Measurements from ENCODE around the gene ANKRD62. TPM values are rescaled to one million over a fixed set of nuclear protein-coding genes. Genes with fewer than 3 reads are reported as not detected.

Gene ANKRD62
- polyA plus RNA-seq, 2 donors, result 0.16 to 0.45 TPM

GRCh38 chr18:12162786-12163185 lies 69.1 kb downstream of the ANKRD62 start:
- Histone ChIP-seq H3K4me3 (ENCODE audit: low read depth in 1 of 2, low read length in 2 of 2) (no peak overlapping the region), H3K36me3 (ENCODE audit: control insufficient read depth in 2 of 2, insufficient read depth in 2 of 2, low read length in 1 of 2) (no peaks in the 10 kb centered on the region), H3K4me1 (ENCODE audit: control insufficient read depth in 2 of 2, insufficient read depth in 2 of 2, low read length in 1 of 2) (no peaks in the 10 kb centered on the region), H3K27ac (ENCODE audit: low read depth in 2 of 2, low read length in 1 of 2) (no peak overlapping the region), H3K9me3 (ENCODE audit: control insufficient read depth in 2 of 2, insufficient read depth in 1 of 2, low read depth in 1 of 2, low read length in 1 of 2) (no peaks in the 10 kb centered on the region), H3K27me3 (ENCODE audit: control insufficient read depth in 1 of 2, insufficient read depth in 2 of 2, low read length in 2 of 2) (no peaks in the 10 kb centered on the region)

GRCh38 chr18:12165038-12165768 lies 71.6 kb downstream of the ANKRD62 start:
- Histone ChIP-seq H3K4me3 (ENCODE audit: low read depth in 1 of 2, low read length in 2 of 2) (no peak overlapping the region), H3K4me1 (ENCODE audit: control insufficient read depth in 2 of 2, insufficient read depth in 2 of 2, low read length in 1 of 2) (no peaks in the 10 kb centered on the region), H3K27ac (ENCODE audit: low read depth in 2 of 2, low read length in 1 of 2) (no peak overlapping the region), H3K36me3 (ENCODE audit: control insufficient read depth in 2 of 2, insufficient read depth in 2 of 2, low read length in 1 of 2) (no peaks in the 10 kb centered on the region), H3K9me3 (ENCODE audit: control insufficient read depth in 2 of 2, insufficient read depth in 1 of 2, low read depth in 1 of 2, low read length in 1 of 2) (no peaks in the 10 kb centered on the region), H3K27me3 (ENCODE audit: control insufficient read depth in 1 of 2, insufficient read depth in 2 of 2, low read length in 2 of 2) (no peaks in the 10 kb centered on the region)
- 79 to 89% methylated on average over 2 of the region's 2 CpGs for WGBS, 2 donors

Other genes starting within 250 kb of the ANKRD62 start
- gene CHMP1B, start 242.4 kb upstream of the ANKRD62 start, polyA plus RNA-seq, result 10 to 100 TPM; 26.8 to 31.5 TPM
- gene MPPE1, start 185.5 kb upstream of the ANKRD62 start, polyA plus RNA-seq, result 10 to 100 TPM; 19.1 to 20.3 TPM
- gene IMPA2, start 112.3 kb upstream of the ANKRD62 start, polyA plus RNA-seq, result 100 to 1,000 TPM in 1 of 2 donors, 10 to 100 TPM in 1; 79.1 to 142 TPM
- 1 to 10 TPM in 1 of 2 donors, under 1 TPM in 1; 0.79 to 2.1 TPM for gene CIDEA, start 160.5 kb downstream of the ANKRD62 start, polyA plus RNA-seq
- gene TUBB6, start 214.4 kb downstream of the ANKRD62 start, polyA plus RNA-seq, result 100 to 1,000 TPM; 183 to 299 TPM

Measured in esophagus (tissue), 2 donors.